VCaP (cell line): ENCODE measurements around the gene KDM2B.
"Not testable (repeated sequence)": the region's sequence is repeated elsewhere in the genome, so short reads cannot be mapped to it uniquely, and the experiment has no call there.

ENCODE experiments used
- H3K27ac ChIP-seq: fragments of 450-650 bp; 2 replicates; pipeline ENCODE4 v1.5.1; 2017
- CTCF ChIP-seq: fragments of 450-650 bp; conservative IDR thresholded peaks from 2 replicates; pipeline ENCODE4 v1.5.1; 2017; ENCODE audit warnings: mild to moderate bottlenecking, moderate library complexity

The KDM2B gene

GRCh38 chr12:121392325-121392716, 188.5 kb downstream of the KDM2B start:
- no peak for TF ChIP-seq CTCF
- no peak overlapping the region for H3K27ac ChIP-seq

- TF ChIP-seq CTCF, result no peak
- no peak overlapping the region for H3K27ac ChIP-seq
These were observed 189.1 kb downstream of the KDM2B start for GRCh38 chr12:121391619-121392324.

DNA sequence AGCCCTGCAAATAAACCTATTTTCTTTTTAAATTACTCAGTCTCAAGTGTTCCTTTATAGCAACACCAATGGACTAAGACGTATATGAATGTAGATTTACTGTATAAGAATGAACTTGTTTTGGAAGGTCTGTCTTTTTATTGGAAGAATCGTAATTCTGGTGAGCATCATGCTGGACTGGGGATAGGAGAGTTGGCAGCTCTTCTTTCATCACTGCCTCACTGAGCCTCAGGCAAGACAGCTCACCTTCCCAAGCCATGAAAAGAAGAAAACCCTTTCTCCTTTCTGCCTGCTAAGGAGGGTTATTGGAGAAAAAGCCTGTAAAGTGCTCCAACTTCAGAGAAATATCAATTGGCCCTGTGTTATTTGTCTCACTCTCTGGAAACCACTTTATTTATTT, 190.0 kb downstream of the KDM2B start:
- H3K27ac ChIP-seq, result no peak overlapping the region
- no peak for TF ChIP-seq CTCF

GRCh38 chr12:121388421-121388981, 192.3 kb downstream of the KDM2B start:
- TF ChIP-seq CTCF, result no peak
- no peak overlapping the region for H3K27ac ChIP-seq

GRCh38 chr12:121384891-121385290, 195.9 kb downstream of the KDM2B start:
- not testable (repeated sequence) for H3K27ac ChIP-seq

GRCh38 chr12:121383601-121384021, 197.2 kb downstream of the KDM2B start:
- 0 out of 2 replicates have a peak, but pooled peaks have one; percentile 14 for TF ChIP-seq CTCF
- no peak overlapping the region for H3K27ac ChIP-seq

DNA sequence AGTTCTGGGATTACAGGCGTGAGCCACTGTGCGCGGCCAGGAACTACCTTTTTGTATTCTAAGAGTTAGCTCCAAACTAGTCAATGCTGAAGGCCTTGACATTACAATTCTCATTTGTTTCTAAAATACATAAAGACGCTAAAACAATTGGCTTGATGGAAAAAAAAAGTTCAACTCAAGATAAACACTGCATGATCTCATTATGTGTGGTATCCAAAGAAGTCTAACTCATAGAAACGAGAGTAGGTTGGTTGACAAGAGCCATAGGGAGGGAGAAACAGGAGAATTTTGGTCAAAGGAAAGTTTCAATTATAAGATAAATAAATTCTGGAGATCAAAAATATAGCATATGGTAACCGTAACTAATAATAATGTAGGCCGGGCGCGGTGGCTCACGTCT, 200.9 kb downstream of the KDM2B start:
- no peak overlapping the region for H3K27ac ChIP-seq
- TF ChIP-seq CTCF, result no peak
